HEK293 (cell line): Measurements from ENCODE around the gene NXPH4.

Source experiments
- BCL6B ChIP-seq: fragments of 450-650 bp; formaldehyde crosslinking; IDR thresholded peaks from 2 replicates; pipeline ENCODE4 v1.5.1; 2017; ENCODE audit warnings: missing biosample characterization, missing genetic modification characterization
- IKZF3 ChIP-seq: fragments of 450-650 bp; IDR thresholded peaks from 2 replicates; pipeline ENCODE4 v1.5.0; 2018; ENCODE audit warnings: missing biosample characterization, mild to moderate bottlenecking, missing genetic modification characterization, moderate library complexity
- SP3 ChIP-seq: fragments of 450-650 bp; formaldehyde crosslinking; IDR thresholded peaks from 2 replicates; pipeline ENCODE4 v1.5.1; 2016; ENCODE audit warnings: missing biosample characterization, missing genetic modification characterization
- SP7 ChIP-seq: fragments of 450-650 bp; formaldehyde crosslinking; IDR thresholded peaks from 2 replicates; pipeline ENCODE4 v1.5.1; 2016; ENCODE audit warnings: missing biosample characterization, missing genetic modification characterization
- TCF7L2 ChIP-seq: IDR thresholded peaks from 2 replicates; pipeline ENCODE4 v1.6.1; 2011; ENCODE audit warnings: low read depth, mild to moderate bottlenecking, inconsistent platforms, low read length, moderate library complexity, borderline replicate concordance
- TSHZ1 ChIP-seq: fragments of 450-650 bp; formaldehyde crosslinking; IDR thresholded peaks from 2 replicates; pipeline ENCODE4 v1.5.1; 2016; ENCODE audit warnings: missing biosample characterization, missing genetic modification characterization, borderline replicate concordance
- YY1 ChIP-seq: fragments of 450-650 bp; formaldehyde crosslinking; IDR thresholded peaks from 2 replicates; pipeline ENCODE4 v1.5.1; 2018; ENCODE audit warnings: missing biosample characterization, missing genetic modification characterization
- ZBTB1 ChIP-seq: fragments of 450-650 bp; formaldehyde crosslinking; IDR thresholded peaks from 2 replicates; pipeline ENCODE4 v1.5.1; 2016; ENCODE audit warnings: missing biosample characterization, missing genetic modification characterization
- ZBTB17 ChIP-seq: fragments of 450-650 bp; formaldehyde crosslinking; IDR thresholded peaks from 2 replicates; pipeline ENCODE4 v1.5.1; 2016; ENCODE audit warnings: missing biosample characterization, missing genetic modification characterization
- ZEB2 ChIP-seq: fragments of 450-650 bp; formaldehyde crosslinking; IDR thresholded peaks from 2 replicates; pipeline ENCODE4 v1.5.1; 2016; ENCODE audit warnings: missing biosample characterization, missing genetic modification characterization
- ZFP69B ChIP-seq: fragments of 450-650 bp; formaldehyde crosslinking; IDR thresholded peaks from 2 replicates; pipeline ENCODE4 v1.5.1; 2016; ENCODE audit warnings: missing biosample characterization, missing genetic modification characterization
- ZIC2 ChIP-seq: fragments of 450-650 bp; formaldehyde crosslinking; IDR thresholded peaks from 2 replicates; pipeline ENCODE4 v1.5.1; 2016; ENCODE audit warnings: missing biosample characterization, missing genetic modification characterization
- ZNF2 ChIP-seq: fragments of 450-650 bp; formaldehyde crosslinking; IDR thresholded peaks from 2 replicates; pipeline ENCODE4 v1.5.1; 2016; ENCODE audit warnings: missing biosample characterization, missing genetic modification characterization
- ZNF335 ChIP-seq: fragments of 450-650 bp; formaldehyde crosslinking; conservative IDR thresholded peaks from 2 replicates; pipeline ENCODE4 v1.5.1; 2016; ENCODE audit warnings: missing biosample characterization, missing genetic modification characterization
- ZNF366 ChIP-seq: fragments of 450-650 bp; formaldehyde crosslinking; conservative IDR thresholded peaks from 2 replicates; pipeline ENCODE4 v1.5.1; 2016; ENCODE audit warnings: missing biosample characterization, missing genetic modification characterization
- ZNF521 ChIP-seq: fragments of 450-650 bp; formaldehyde crosslinking; IDR thresholded peaks from 2 replicates; pipeline ENCODE4 v1.5.1; 2017; ENCODE audit warnings: missing biosample characterization, mild to moderate bottlenecking, missing genetic modification characterization
- ZNF585B ChIP-seq: fragments of 450-650 bp; formaldehyde crosslinking; IDR thresholded peaks from 2 replicates; pipeline ENCODE4 v1.5.1; 2016; ENCODE audit warnings: missing biosample characterization, missing genetic modification characterization
- ZNF629 ChIP-seq: fragments of 450-650 bp; formaldehyde crosslinking; IDR thresholded peaks from 2 replicates; pipeline ENCODE4 v1.5.1; 2017; ENCODE audit warnings: missing biosample characterization, missing genetic modification characterization
- ZNF639 ChIP-seq: fragments of 450-650 bp; formaldehyde crosslinking; IDR thresholded peaks from 2 replicates; pipeline ENCODE4 v1.5.1; 2016; ENCODE audit warnings: missing biosample characterization, missing genetic modification characterization
- ZNF658 ChIP-seq: fragments of 450-650 bp; formaldehyde crosslinking; IDR thresholded peaks from 2 replicates; pipeline ENCODE4; 2016; ENCODE audit warnings: missing biosample characterization, missing genetic modification characterization
- TF ChIP-seq, protein P1 (sequence below): fragments of 450-650 bp; formaldehyde crosslinking; IDR thresholded peaks from 2 replicates; pipeline ENCODE4 v1.5.1; 2016; ENCODE audit warnings: missing biosample characterization, missing genetic modification characterization
- TF ChIP-seq, protein P2 (sequence below): fragments of 450-650 bp; formaldehyde crosslinking; IDR thresholded peaks from 2 replicates; pipeline ENCODE4 v1.5.1; 2017; ENCODE audit warnings: missing biosample characterization, mild to moderate bottlenecking, missing genetic modification characterization, moderate library complexity
- TF ChIP-seq, protein P3 (sequence below): fragments of 450-650 bp; formaldehyde crosslinking; optimal IDR thresholded peaks from 2 replicates; pipeline ENCODE3; 2016; ENCODE audit warnings: missing biosample characterization, mild to moderate bottlenecking, missing genetic modification characterization
- TF ChIP-seq, protein P4 (sequence below): fragments of 450-650 bp; formaldehyde crosslinking; conservative IDR thresholded peaks from 2 replicates; pipeline ENCODE4 v1.5.1; 2016; ENCODE audit warnings: low read depth, missing biosample characterization, missing genetic modification characterization

NXPH4 gene

DNA sequence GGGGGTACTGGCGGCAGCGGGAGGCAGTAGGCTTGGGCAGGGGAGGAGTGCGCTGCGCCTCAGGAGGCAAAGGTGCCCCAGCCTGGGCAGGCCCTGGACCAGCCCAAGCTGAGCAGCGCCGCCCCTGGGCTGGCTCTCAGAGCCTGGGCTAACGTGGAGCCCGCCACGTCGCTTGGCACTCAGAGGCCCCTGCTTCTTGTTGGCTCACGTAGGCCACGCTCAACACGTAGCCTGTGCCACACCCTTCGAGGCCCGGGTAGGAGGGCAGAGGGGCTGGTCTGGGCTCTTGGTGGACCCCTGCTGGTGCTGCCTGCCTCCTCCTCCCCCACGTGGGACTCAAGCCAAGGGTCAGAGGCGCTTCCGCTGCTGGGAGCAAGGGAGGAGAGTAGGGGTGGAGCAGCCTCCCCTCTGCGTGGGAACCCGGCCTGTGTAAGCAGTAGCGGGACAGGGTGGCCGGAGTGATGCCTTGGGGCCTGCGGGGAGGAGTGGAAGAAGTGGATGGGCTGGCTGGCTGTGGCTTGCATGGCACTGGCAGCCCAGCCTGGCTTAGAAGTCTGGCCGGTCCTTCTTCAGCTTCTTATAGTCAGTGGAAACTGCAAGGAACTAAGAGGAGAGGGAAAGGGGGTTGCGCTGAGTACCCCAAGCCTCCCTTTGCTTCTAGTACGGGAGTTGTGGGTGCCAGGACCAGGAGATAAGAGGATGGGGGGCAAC, 18.6 kb downstream of the NXPH4 start (continued):
- peak; percentile 89 for TF ChIP-seq ZFP69B (tag by site-specific recombination)
- no peak for TF ChIP-seq ZNF658 (tag by site-specific recombination)
- TF ChIP-seq ZBTB17 (tag by site-specific recombination) = peak; percentile 78
- no peak for TF ChIP-seq TSHZ1
- TF ChIP-seq ZNF335 (tag by site-specific recombination) = 0 out of 2 replicates have a peak, but pooled peaks have one; percentile 28
- TF ChIP-seq IKZF3 (tag by site-specific recombination) = peak; percentile 84
- no peak for TF ChIP-seq ZNF629 (tag by site-specific recombination)
- TF ChIP-seq, protein P1, sequence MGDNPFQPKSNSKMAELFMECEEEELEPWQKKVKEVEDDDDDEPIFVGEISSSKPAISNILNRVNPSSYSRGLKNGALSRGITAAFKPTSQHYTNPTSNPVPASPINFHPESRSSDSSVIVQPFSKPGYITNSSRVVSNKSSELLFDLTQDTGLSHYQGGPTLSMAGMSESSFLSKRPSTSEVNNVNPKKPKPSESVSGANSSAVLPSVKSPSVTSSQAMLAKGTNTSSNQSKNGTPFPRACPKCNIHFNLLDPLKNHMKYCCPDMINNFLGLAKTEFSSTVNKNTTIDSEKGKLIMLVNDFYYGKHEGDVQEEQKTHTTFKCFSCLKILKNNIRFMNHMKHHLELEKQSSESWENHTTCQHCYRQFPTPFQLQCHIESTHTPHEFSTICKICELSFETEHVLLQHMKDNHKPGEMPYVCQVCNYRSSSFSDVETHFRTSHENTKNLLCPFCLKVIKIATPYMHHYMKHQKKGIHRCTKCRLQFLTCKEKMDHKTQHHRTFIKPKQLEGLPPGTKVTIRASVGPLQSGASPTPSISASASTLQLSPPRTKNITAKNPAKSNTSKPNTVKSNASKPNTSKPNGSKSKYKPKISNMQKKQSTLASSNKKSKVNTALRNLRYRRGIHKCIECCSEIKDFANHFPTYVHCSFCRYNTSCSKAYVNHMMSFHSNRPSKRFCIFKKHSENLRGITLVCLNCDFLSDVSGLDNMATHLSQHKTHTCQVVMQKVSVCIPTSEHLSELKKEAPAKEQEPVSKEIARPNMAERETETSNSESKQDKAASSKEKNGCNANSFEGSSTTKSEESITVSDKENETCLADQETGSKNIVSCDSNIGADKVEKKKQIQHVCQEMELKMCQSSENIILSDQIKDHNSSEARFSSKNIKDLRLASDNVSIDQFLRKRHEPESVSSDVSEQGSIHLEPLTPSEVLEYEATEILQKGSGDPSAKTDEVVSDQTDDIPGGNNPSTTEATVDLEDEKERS (tag by site-specific recombination) = no peak
- TF ChIP-seq, protein P2, sequence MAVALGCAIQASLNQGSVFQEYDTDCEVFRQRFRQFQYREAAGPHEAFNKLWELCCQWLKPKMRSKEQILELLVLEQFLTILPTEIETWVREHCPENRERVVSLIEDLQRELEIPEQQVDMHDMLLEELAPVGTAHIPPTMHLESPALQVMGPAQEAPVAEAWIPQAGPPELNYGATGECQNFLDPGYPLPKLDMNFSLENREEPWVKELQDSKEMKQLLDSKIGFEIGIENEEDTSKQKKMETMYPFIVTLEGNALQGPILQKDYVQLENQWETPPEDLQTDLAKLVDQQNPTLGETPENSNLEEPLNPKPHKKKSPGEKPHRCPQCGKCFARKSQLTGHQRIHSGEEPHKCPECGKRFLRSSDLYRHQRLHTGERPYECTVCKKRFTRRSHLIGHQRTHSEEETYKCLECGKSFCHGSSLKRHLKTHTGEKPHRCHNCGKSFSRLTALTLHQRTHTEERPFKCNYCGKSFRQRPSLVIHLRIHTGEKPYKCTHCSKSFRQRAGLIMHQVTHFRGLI (tag by site-specific recombination) = peak; percentile 31; the same call in 1 of the 2 replicates
- TF ChIP-seq BCL6B (tag by site-specific recombination) = no peak
- TF ChIP-seq ZIC2 (tag by site-specific recombination) = peak; percentile 97
- TF ChIP-seq ZNF585B (tag by site-specific recombination) = no peak
- TF ChIP-seq, protein P3, sequence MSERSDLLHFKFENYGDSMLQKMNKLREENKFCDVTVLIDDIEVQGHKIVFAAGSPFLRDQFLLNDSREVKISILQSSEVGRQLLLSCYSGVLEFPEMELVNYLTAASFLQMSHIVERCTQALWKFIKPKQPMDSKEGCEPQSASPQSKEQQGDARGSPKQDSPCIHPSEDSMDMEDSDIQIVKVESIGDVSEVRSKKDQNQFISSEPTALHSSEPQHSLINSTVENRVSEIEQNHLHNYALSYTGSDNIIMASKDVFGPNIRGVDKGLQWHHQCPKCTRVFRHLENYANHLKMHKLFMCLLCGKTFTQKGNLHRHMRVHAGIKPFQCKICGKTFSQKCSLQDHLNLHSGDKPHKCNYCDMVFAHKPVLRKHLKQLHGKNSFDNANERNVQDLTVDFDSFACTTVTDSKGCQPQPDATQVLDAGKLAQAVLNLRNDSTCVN (tag by site-specific recombination) = peak; percentile 26
- TF ChIP-seq ZNF2 (tag by site-specific recombination) = peak; percentile 41; the same call in 1 of the 2 replicates
- TF ChIP-seq, protein P4, sequence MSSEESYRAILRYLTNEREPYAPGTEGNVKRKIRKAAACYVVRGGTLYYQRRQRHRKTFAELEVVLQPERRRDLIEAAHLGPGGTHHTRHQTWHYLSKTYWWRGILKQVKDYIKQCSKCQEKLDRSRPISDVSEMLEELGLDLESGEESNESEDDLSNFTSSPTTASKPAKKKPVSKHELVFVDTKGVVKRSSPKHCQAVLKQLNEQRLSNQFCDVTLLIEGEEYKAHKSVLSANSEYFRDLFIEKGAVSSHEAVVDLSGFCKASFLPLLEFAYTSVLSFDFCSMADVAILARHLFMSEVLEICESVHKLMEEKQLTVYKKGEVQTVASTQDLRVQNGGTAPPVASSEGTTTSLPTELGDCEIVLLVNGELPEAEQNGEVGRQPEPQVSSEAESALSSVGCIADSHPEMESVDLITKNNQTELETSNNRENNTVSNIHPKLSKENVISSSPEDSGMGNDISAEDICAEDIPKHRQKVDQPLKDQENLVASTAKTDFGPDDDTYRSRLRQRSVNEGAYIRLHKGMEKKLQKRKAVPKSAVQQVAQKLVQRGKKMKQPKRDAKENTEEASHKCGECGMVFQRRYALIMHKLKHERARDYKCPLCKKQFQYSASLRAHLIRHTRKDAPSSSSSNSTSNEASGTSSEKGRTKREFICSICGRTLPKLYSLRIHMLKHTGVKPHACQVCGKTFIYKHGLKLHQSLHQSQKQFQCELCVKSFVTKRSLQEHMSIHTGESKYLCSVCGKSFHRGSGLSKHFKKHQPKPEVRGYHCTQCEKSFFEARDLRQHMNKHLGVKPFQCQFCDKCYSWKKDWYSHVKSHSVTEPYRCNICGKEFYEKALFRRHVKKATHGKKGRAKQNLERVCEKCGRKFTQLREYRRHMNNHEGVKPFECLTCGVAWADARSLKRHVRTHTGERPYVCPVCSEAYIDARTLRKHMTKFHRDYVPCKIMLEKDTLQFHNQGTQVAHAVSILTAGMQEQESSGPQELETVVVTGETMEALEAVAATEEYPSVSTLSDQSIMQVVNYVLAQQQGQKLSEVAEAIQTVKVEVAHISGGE (tag by site-specific recombination) = peak; percentile 55
- TF ChIP-seq YY1 (tag by site-specific recombination) = no peak
- peak; percentile 92 for TF ChIP-seq SP7 (tag by site-specific recombination)
- no peak for TF ChIP-seq ZBTB1
- TF ChIP-seq ZEB2 (tag by site-specific recombination) = peak; percentile 64
- peak; percentile 54; the same call in 1 of the 2 replicates for TF ChIP-seq ZNF366 (tag by site-specific recombination)
- no peak for TF ChIP-seq TCF7L2
- TF ChIP-seq ZNF639 (tag by site-specific recombination) = no peak
- peak; percentile 65 for TF ChIP-seq SP3
- TF ChIP-seq ZNF521 = no peak
